Forelimb muscle (tissue), 1 donor: Measurements from ENCODE around the gene KRTCAP2. TPM values are rescaled to one million over a fixed set of nuclear protein-coding genes. Genes with fewer than 3 reads are reported as not detected.

Source experiments
- DNase-seq: peaks from one replicate; pipeline ENCODE4 v3.0.0-alpha.2; 2013; ENCODE audit warnings: low read depth
- polyA plus RNA-seq: library from polyadenylated mRNA; unstranded; fragments of 120-200 nt; gene quantifications from one replicate; pipeline ENCODE4 v1.2.1, GENCODE V29; 2013; ENCODE audit not compliant: insufficient read length

KRTCAP2 gene
- polyA plus RNA-seq, 1 donor, result 85.3 TPM

GRCh38 chr1:155134322-155134721 is 38.8 kb downstream of the KRTCAP2 start:
- no peak for DNase-seq

GRCh38 chr1:155133799-155134281 is 39.3 kb downstream of the KRTCAP2 start:
- no peak for DNase-seq

DNA sequence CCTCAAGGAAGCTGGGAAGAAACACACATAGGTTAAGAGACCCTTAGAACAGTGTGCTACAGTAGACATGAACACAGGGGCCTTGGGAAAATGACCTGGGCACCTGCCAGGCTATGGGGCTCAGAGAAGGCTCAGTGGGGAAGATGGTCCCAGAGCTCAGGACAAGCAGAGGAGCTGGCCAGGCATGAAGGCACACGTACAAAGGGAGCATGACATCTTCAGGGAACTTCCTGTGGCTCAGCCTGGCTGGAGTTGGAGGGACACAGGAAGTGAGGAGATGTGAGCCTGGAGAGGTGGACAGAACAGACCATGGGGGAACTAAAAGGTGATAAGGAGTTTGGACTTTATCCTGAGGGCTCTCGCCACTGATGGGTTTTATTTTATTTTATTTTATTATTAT is 41.2 kb downstream of the KRTCAP2 start:
- no peak for DNase-seq

DNA sequence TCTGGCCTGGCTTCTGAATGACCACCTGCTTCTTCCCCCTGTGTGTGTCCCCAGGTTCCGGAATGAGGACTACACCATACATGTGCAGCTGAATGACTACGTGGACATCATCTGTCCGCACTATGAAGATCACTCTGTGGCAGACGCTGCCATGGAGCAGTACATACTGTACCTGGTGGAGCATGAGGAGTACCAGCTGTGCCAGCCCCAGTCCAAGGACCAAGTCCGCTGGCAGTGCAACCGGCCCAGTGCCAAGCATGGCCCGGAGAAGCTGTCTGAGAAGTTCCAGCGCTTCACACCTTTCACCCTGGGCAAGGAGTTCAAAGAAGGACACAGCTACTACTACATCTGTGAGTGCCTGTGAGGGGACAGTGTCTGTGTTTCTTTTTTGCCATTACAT is 41.8 kb downstream of the KRTCAP2 start:
- DNase-seq, result no peak

- no peak for DNase-seq
Measured at GRCh38 chr1:155130272-155131006, 42.7 kb downstream of the KRTCAP2 start.

DNA sequence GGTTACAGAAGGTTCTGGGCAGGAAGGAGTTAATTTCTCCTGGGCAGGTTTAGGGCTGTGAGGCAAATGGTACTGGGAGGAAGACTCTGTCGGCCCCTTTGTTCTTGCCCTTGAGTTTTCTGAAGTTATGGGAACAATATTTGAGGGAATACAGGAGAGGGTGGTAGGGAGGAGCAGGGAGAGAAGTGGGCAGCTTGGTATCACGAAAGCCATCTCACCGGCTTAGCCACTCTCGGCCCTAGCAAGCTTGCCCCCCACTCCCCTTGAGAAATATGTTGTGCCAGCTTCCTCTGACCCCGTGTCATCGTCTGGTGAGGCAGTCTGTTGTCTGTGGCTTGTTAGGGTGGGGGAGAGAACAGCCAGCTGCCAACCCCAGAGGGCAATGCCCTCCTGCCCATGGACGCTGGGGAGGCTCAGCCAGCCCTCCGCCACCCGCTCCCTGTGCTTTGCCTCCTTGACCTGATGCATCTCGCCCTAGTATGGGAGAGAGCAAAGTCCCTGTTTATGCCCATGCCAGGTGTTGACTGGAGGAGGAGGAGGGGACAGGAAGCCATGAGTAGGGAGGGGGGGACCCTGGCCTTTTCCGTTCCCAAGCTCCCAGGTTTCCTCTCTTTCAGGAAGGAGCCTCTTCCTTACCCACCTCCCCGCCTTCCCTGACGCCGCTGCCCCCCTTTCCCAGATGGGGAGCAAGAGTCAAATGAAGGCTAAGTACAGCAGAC is 44.2 kb downstream of the KRTCAP2 start:
- no peak for DNase-seq

- no peak for DNase-seq
Measured at GRCh38 chr1:155127967-155128754, 44.9 kb downstream of the KRTCAP2 start.

GRCh38 chr1:155127105-155127966 is 45.8 kb downstream of the KRTCAP2 start, which contains the start of gene EFNA1:
Gene EFNA1 (plus strand): TSS chr1:155127876. CDS start chr1:155127978, 102 bp downstream.
- DNase-seq, result no peak

- no peak for DNase-seq
Measured at GRCh38 chr1:155126556-155127104, 46.5 kb downstream of the KRTCAP2 start.

- no peak for DNase-seq
Measured at GRCh38 chr1:155125946-155126555, 47.1 kb downstream of the KRTCAP2 start.

DNA sequence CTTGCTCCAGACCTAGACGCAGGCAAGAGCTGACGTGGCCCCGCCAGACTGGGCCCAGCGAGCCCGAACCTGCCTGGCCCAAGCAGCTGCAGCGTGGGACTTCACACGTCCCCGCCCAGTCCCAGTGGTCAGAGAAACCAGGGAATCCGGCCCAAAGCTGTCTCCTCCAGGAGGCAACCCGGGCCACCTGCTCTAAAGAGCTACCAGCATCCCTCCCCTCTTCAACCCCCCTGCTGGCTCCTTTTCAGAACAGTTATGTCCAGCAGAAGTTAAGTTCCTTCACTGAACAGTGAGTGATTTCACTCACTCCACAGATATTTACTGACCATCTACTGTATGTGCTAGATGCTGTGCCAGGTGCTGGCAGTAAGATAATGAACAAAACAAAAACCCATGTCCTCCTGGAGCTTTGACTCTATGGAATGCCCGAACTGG is 47.6 kb downstream of the KRTCAP2 start:
- no peak for DNase-seq

- DNase-seq, result no peak
Measured at GRCh38 chr1:155124503-155125463, 48.3 kb downstream of the KRTCAP2 start.

- no peak for DNase-seq
Measured at GRCh38 chr1:155123801-155124200, 49.3 kb downstream of the KRTCAP2 start.

DNA sequence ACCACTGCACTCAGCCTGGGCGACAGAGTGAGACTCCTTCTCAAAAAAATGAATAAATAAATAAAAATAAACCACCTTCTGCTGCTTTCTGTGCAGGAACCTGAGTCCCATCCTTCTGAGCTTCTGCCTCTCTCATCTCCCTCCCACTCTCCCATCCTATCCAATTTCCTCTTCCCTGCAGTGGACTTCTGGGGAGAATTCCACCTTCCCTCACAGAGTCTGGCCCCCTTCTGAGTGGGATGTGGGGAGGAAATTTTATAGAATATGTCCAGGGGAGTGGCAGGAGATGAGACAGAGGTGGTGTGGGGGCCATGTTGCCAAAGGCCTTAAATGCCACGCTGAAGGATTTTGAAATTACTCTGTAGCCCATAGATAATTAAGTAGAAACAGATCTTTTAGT is 50.8 kb downstream of the KRTCAP2 start:
- no peak for DNase-seq

GRCh38 chr1:155121249-155121648 is 51.9 kb downstream of the KRTCAP2 start:
- DNase-seq, result no peak

DNA sequence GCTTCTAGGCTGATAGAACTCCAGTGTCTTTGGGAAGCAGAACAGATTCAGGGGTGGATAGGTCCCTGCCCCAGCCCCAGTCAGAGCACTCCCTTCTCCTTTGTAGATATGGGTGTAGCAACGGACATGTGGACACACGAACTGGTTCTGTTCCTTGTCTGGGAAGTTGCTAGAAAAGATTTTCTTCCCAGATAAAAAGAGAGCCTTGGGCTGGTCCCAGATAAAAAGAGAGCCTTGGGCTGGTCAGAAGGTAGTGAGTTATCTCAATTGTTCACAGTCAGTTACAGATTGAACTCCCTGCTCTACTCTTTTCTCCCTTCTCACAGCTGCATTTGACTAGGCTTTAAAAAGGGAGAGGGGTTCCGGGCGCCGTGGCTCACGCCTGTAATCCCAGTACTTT is 52.9 kb downstream of the KRTCAP2 start:
- DNase-seq, result no peak
